GM21717 (cell line): ENCODE data around the gene C8G.

Experiments
- ATAC-seq: cut with Tn5 transposase; IDR thresholded peaks from one replicate; pipeline ENCODE4 v1.9.1; 2021; ENCODE audit warnings: mild to moderate bottlenecking, moderate library complexity; ENCODE audit not compliant: unreplicated experiment

The C8G gene

GRCh38 chr9:136940526-136941230 is 4.4 kb upstream of the C8G start:
- no peak for ATAC-seq

GRCh38 chr9:136941231-136942111 is 3.6 kb upstream of the C8G start:
- ATAC-seq, result no peak

GRCh38 chr9:136942112-136942880 is 2.7 kb upstream of the C8G start:
- ATAC-seq, result no peak

- no peak for ATAC-seq
Measured at GRCh38 chr9:136942881-136943230, 2.2 kb upstream of the C8G start.

- no peak for ATAC-seq
Measured at GRCh38 chr9:136943291-136944211, 1.5 kb upstream of the C8G start.

- ATAC-seq, result peak; percentile 17
Measured at GRCh38 chr9:136944212-136944518, 878 bp upstream of the C8G start.

GRCh38 chr9:136945333-136946227 is 537 bp downstream of the C8G start:
- ATAC-seq, result no peak

GRCh38 chr9:136946228-136947027 is 1.4 kb downstream of the C8G start:
- ATAC-seq, result no peak

GRCh38 chr9:136947028-136947891 is 2.2 kb downstream of the C8G start:
- ATAC-seq, result no peak

- no peak for ATAC-seq
Measured at GRCh38 chr9:136947955-136948510, 3.0 kb downstream of the C8G start.

- ATAC-seq, result no peak
Measured at GRCh38 chr9:136949239-136949816, 4.3 kb downstream of the C8G start.

- peak; percentile 62 for ATAC-seq
Measured at GRCh38 chr9:136949817-136950655, 5.0 kb downstream of the C8G start.

GRCh38 chr9:136950656-136951276 is 5.7 kb downstream of the C8G start:
- no peak for ATAC-seq

GRCh38 chr9:136951541-136952320 is 6.7 kb downstream of the C8G start, which contains the start of gene LCN12:
LCN12 (plus strand) TSS chr9:136952273; CDS start chr9:136952328, 55 bp downstream.
- no peak for ATAC-seq

GRCh38 chr9:136952321-136952850 is 7.3 kb downstream of the C8G start:
- no peak for ATAC-seq
